Measurements from ENCODE around the gene SULT1C2.

SULT1C2 gene

GRCh38 chr2:108260773-108261172, 27.9 kb upstream of the SULT1C2 start:
- TF ChIP-seq SUZ12 (IDR thresholded peaks at IDR 0.05; ENCODE audit: extremely low read depth, insufficient read depth, insufficient read length) = no peak
- TF ChIP-seq ZNF274 (IDR thresholded peaks at IDR 0.05; ENCODE audit: low read depth, low read length) = no peak
- no peak for TF ChIP-seq YY1 (IDR thresholded peaks at IDR 0.05; ENCODE audit: insufficient read depth, insufficient read length)

GRCh38 chr2:108262036-108262435, 26.7 kb upstream of the SULT1C2 start:
- H3K4me3 ChIP-seq (ENCODE audit: insufficient read length, low read depth) = no peak overlapping the region
- no peak overlapping the region for H3K9ac ChIP-seq (ENCODE audit: insufficient read length, low read depth)
- no peaks in the 10 kb centered on the region for H3K9me3 ChIP-seq (ENCODE audit: insufficient read depth, low read length)
- H3K4me1 ChIP-seq (ENCODE audit: insufficient read depth, insufficient read length) = no peaks in the 10 kb centered on the region
- TF ChIP-seq ZNF274 (IDR thresholded peaks at IDR 0.05; ENCODE audit: low read depth, low read length) = no peak
- H3K36me3 ChIP-seq (ENCODE audit: insufficient read depth, insufficient read length, low read length) = no peaks in the 10 kb centered on the region
- DNase-seq (ENCODE audit: low read depth, low spot score) = no peak
- no peaks in the 10 kb centered on the region for H3K27me3 ChIP-seq (ENCODE audit: insufficient read depth, insufficient read length)

More at GRCh38 chr2:108260773-108261172, 27.9 kb upstream of the SULT1C2 start:
- Histone ChIP-seq H3K9ac (ENCODE audit: insufficient read length, low read depth) (no peak overlapping the region), H3K4me1 (ENCODE audit: insufficient read depth, insufficient read length) (no peaks in the 10 kb centered on the region), H3K4me3 (ENCODE audit: insufficient read length, low read depth) (no peak overlapping the region), H3K9me3 (ENCODE audit: insufficient read depth, low read length) (no peaks in the 10 kb centered on the region), H3K36me3 (ENCODE audit: insufficient read depth, insufficient read length, low read length) (no peaks in the 10 kb centered on the region), H3K27me3 (ENCODE audit: insufficient read depth, insufficient read length) (no peaks in the 10 kb centered on the region)
- DNase-seq (ENCODE audit: low read depth, low spot score) = no peak

GRCh38 chr2:108263401-108263800, 25.3 kb upstream of the SULT1C2 start:
- no peak for DNase-seq (ENCODE audit: low read depth, low spot score)
- H3K9ac ChIP-seq (ENCODE audit: insufficient read length, low read depth) = no peak overlapping the region
- H3K4me3 ChIP-seq (ENCODE audit: insufficient read length, low read depth) = no peak overlapping the region
- TF ChIP-seq SUZ12 (IDR thresholded peaks at IDR 0.05; ENCODE audit: extremely low read depth, insufficient read depth, insufficient read length) (no peak), YY1 (IDR thresholded peaks at IDR 0.05; ENCODE audit: insufficient read depth, insufficient read length) (no peak), ZNF274 (IDR thresholded peaks at IDR 0.05; ENCODE audit: low read depth, low read length) (no peak)
- H3K9me3 ChIP-seq (ENCODE audit: insufficient read depth, low read length) = no peaks in the 10 kb centered on the region
- H3K27me3 ChIP-seq (ENCODE audit: insufficient read depth, insufficient read length) = no peaks in the 10 kb centered on the region
- H3K36me3 ChIP-seq (ENCODE audit: insufficient read depth, insufficient read length, low read length) = no peaks in the 10 kb centered on the region
- no peaks in the 10 kb centered on the region for H3K4me1 ChIP-seq (ENCODE audit: insufficient read depth, insufficient read length)

GRCh38 chr2:108266218-108266617, 22.5 kb upstream of the SULT1C2 start:
- Histone ChIP-seq H3K36me3 (ENCODE audit: insufficient read depth, insufficient read length, low read length) (no peaks in the 10 kb centered on the region), H3K4me3 (ENCODE audit: insufficient read length, low read depth) (no peak overlapping the region), H3K4me1 (ENCODE audit: insufficient read depth, insufficient read length) (no peaks in the 10 kb centered on the region), H3K9ac (ENCODE audit: insufficient read length, low read depth) (no peak overlapping the region), H3K9me3 (ENCODE audit: insufficient read depth, low read length) (no peaks in the 10 kb centered on the region), H3K27me3 (ENCODE audit: insufficient read depth, insufficient read length) (no peaks in the 10 kb centered on the region)
- no peak for TF ChIP-seq SUZ12 (IDR thresholded peaks at IDR 0.05; ENCODE audit: extremely low read depth, insufficient read depth, insufficient read length)
- no peak for TF ChIP-seq YY1 (IDR thresholded peaks at IDR 0.05; ENCODE audit: insufficient read depth, insufficient read length)
- no peak for TF ChIP-seq ZNF274 (IDR thresholded peaks at IDR 0.05; ENCODE audit: low read depth, low read length)
- DNase-seq (ENCODE audit: low read depth, low spot score) = no peak

GRCh38 chr2:108267101-108267500, 21.6 kb upstream of the SULT1C2 start:
- no peaks in the 10 kb centered on the region for H3K36me3 ChIP-seq (ENCODE audit: insufficient read depth, insufficient read length, low read length)
- no peak overlapping the region for H3K4me3 ChIP-seq (ENCODE audit: insufficient read length, low read depth)
- H3K4me1 ChIP-seq (ENCODE audit: insufficient read depth, insufficient read length) = no peaks in the 10 kb centered on the region
- H3K9me3 ChIP-seq (ENCODE audit: insufficient read depth, low read length) = no peaks in the 10 kb centered on the region
- no peak for TF ChIP-seq YY1 (IDR thresholded peaks at IDR 0.05; ENCODE audit: insufficient read depth, insufficient read length)
- TF ChIP-seq SUZ12 (IDR thresholded peaks at IDR 0.05; ENCODE audit: extremely low read depth, insufficient read depth, insufficient read length) = no peak
- TF ChIP-seq ZNF274 (IDR thresholded peaks at IDR 0.05; ENCODE audit: low read depth, low read length) = no peak
- H3K27me3 ChIP-seq (ENCODE audit: insufficient read depth, insufficient read length) = no peaks in the 10 kb centered on the region
- no peak overlapping the region for H3K9ac ChIP-seq (ENCODE audit: insufficient read length, low read depth)
- no peak for DNase-seq (ENCODE audit: low read depth, low spot score)

GRCh38 chr2:108268001-108268400, 20.7 kb upstream of the SULT1C2 start:
- no peaks in the 10 kb centered on the region for H3K9me3 ChIP-seq (ENCODE audit: insufficient read depth, low read length)
- H3K36me3 ChIP-seq (ENCODE audit: insufficient read depth, insufficient read length, low read length) = no peaks in the 10 kb centered on the region
- no peak for DNase-seq (ENCODE audit: low read depth, low spot score)
- no peaks in the 10 kb centered on the region for H3K27me3 ChIP-seq (ENCODE audit: insufficient read depth, insufficient read length)
- no peaks in the 10 kb centered on the region for H3K4me1 ChIP-seq (ENCODE audit: insufficient read depth, insufficient read length)
- no peak overlapping the region for H3K9ac ChIP-seq (ENCODE audit: insufficient read length, low read depth)
- TF ChIP-seq SUZ12 (IDR thresholded peaks at IDR 0.05; ENCODE audit: extremely low read depth, insufficient read depth, insufficient read length) (no peak), YY1 (IDR thresholded peaks at IDR 0.05; ENCODE audit: insufficient read depth, insufficient read length) (no peak), ZNF274 (IDR thresholded peaks at IDR 0.05; ENCODE audit: low read depth, low read length) (no peak)
- H3K4me3 ChIP-seq (ENCODE audit: insufficient read length, low read depth) = no peak overlapping the region

- Histone ChIP-seq H3K9ac (ENCODE audit: insufficient read length, low read depth) (no peak overlapping the region), H3K27me3 (ENCODE audit: insufficient read depth, insufficient read length) (no peaks in the 10 kb centered on the region), H3K36me3 (ENCODE audit: insufficient read depth, insufficient read length, low read length) (no peaks in the 10 kb centered on the region), H3K9me3 (ENCODE audit: insufficient read depth, low read length) (no peaks in the 10 kb centered on the region), H3K4me3 (ENCODE audit: insufficient read length, low read depth) (no peak overlapping the region), H3K4me1 (ENCODE audit: insufficient read depth, insufficient read length) (no peaks in the 10 kb centered on the region)
- no peak for TF ChIP-seq ZNF274 (IDR thresholded peaks at IDR 0.05; ENCODE audit: low read depth, low read length)
- no peak for TF ChIP-seq SUZ12 (IDR thresholded peaks at IDR 0.05; ENCODE audit: extremely low read depth, insufficient read depth, insufficient read length)
- no peak for TF ChIP-seq YY1 (IDR thresholded peaks at IDR 0.05; ENCODE audit: insufficient read depth, insufficient read length)
- DNase-seq (ENCODE audit: low read depth, low spot score) = no peak
These were observed 18.3 kb upstream of the SULT1C2 start for GRCh38 chr2:108270346-108270745.
